Skin epidermis (tissue), 12 donors: ENCODE data around the gene HBZ.
"Not testable (repeated sequence)": the region's sequence is repeated elsewhere in the genome, so short reads cannot be mapped to it uniquely, and the experiment has no call there.

ENCODE experiments used
- H3K27ac ChIP-seq, 21 experiments: fragments of 200-600 bp; sonication (generic) in 11 of 21; one replicate each; pipeline ENCODE4 v1.5.0; 2020; ENCODE audit warnings: mild to moderate bottlenecking in 3 of 21, inconsistent platforms in 2 of 21, moderate library complexity in 2 of 21
- H3K4me3 ChIP-seq, 7 experiments: fragments of 200-600 bp; sonication (generic) in 2 of 7; one replicate each; pipeline ENCODE4 v1.5.0; 2020; ENCODE audit warnings: inconsistent platforms in 2 of 7, mild to moderate bottlenecking in 2 of 7, moderate library complexity in 1 of 7

HBZ gene

DNA sequence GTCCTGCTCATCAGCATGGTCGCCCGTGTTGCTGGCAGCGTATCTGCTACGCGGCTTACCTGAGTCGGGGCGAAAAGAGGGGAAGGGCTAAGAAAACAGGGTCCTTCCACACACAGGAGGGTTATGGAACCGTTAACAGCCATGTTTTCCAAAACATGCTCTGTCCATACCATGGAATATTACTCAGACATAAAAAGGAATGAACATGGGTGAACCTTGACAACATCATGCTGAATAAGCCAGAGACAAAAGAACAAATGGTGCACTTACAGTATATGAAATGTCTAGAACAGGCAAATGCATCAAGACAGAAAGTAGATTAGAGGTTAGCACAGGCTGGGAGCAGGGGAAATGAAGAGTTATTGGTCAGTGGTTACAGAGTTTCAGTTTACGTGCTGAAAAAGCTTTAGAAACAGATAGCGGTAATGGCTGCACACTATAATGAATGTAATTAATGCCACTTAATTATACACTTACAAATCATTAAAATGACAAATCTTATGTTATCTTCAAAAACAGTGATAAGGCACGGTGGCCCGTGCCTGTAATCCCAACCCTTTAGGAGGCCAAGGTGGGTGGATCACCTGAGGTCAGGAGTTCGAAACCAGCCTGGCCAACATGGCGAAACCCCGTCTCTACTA is 21.8 kb upstream of the HBZ start:
- Histone ChIP-seq H3K27ac (no peak overlapping the region), H3K4me3 (no peak overlapping the region)

DNA sequence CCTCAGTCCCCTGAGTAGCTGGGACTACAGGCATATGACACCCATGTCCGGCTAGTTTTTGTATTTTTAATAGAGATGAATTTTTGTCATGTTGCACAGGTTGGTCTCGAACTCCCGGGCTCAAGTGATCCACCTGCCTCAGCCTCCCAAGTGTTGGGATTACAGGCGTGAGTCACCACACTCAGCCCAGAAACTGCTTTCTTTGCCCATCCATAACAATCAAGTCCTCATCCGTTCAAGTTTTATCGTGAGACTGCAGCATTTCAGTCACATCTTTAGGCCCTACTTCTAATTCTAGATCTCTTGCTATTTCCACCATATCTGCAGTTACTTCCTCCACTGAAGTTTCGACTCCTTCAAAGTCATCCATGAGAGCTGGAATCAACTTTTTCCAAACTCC is 20.3 kb upstream of the HBZ start:
- H3K4me3 ChIP-seq = no peak overlapping the region
- H3K27ac ChIP-seq = no peak overlapping the region

DNA sequence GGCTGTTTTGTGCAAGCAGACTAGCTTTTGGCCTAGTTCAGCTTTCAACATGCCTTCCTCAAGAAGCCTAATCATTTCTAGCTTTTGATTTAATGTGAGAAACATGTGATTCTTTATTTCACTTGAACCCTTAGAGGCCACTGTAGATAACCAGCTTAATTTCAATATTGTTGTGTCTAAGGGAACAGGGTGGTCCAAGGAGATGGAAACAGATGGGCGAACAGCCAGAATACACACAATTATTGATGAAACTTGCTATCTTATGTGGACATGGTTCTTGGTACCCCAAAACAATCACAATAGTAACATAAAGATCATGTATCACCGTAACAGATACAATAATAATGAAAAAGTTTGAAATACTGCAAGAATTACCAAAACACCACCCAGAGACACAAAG is 18.7 kb upstream of the HBZ start:
- Histone ChIP-seq H3K27ac (no peak overlapping the region), H3K4me3 (no peak overlapping the region)

DNA sequence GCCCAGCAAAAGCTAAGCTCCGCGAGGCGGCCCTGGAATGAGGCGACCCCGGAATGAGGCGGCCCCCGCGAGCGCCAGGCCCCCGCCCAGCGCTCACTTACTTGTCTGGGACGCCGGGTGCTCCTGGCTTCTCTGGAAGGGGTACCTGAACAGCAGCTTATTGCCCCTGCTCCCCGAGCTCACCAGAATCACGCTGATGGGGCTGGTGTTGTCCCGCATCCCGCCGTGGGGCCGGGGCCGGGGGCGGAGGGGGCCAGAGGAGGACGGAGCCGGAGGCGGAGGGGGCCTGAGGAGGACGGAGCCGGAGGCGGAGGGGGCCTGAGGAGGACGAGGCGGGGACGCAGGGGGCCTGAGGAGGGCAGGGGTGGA is 14.4 kb upstream of the HBZ start:
- peak overlapping the region; percentile 8 to 93 (median 87) for H3K27ac ChIP-seq
- H3K4me3 ChIP-seq = peak overlapping the region; percentile 50 to 81 (median 62)

DNA sequence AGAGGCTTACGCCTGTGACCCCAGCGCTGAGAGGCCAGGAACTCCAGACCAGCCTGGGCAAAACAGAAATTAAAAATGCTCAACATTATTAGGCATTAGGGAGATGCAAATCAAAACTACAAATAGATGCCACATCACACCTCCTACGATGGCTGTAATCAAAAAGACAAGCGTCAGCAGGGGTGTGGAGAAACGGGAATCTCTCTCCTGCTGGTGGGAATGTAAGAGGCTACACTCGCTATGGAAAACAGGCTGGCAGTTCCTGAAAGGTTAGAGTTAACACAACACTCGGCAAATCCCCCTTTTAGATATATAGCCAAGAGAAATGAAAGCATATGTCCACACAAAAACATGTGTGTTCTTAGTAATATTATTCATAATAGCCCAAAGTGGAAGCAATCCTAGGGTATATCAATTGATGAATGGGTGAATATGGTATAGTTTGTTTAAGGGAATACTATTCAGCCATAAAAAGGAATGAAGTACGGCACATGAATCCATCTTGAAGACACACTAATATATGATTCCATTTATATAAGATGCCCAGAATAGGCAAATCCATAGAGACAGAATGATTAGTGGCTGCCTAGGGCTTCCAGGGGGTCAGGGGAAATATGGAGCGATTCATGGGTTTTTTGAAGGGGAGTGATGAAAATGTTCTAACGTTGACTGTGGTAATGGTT is 12.1 kb upstream of the HBZ start:
- Histone ChIP-seq H3K4me3 (no peak overlapping the region), H3K27ac (no peak overlapping the region)

DNA sequence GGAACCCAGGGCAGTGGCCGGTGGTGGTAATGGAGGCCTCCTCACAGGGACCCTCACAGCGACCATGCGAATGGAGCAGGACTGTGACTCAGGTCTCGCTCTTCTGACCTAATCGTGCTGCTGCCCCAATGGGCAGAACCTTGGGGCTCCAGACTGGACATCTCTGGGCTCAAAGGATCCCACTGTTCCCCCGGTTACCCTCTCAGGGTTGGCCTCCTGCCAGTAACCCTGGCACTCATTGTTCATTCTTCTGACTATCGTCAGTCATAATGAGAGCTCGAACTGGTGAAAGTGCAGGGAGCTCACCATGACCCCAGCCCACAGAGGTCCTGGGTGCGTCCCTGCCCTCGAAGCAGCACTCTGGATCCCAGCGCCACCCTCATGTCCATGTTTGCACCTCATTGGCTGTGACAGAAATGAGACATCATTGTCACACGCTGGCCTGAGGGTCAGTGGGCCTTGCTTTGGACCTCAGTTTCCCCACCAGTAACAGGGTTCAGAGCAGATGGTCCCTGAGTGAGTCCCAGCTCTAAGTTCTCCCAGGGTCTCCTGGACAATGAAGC is 10.0 kb upstream of the HBZ start:
- Histone ChIP-seq H3K4me3 (no peak overlapping the region), H3K27ac (no peak overlapping the region)

DNA sequence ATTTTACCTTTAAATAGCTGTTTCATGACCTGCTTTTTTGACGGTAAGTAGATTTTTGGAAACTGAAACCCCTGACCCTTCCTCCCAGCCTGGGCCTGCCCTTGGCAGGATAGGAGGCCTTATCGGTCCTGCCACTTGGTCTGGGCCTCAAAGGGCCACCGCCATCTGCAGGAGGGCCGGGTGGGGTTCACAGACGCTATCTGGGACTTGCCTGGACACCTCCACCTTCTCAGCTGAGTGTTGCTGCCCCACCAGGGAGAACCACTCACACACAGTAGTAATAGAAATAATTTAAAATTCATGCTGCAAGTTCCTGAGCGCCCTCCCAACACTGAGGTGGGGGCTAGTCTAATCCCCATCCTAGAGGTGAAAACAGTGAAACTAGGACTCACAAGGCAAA is 9.4 kb upstream of the HBZ start:
- H3K27ac ChIP-seq = no peak overlapping the region
- no peak overlapping the region for H3K4me3 ChIP-seq

DNA sequence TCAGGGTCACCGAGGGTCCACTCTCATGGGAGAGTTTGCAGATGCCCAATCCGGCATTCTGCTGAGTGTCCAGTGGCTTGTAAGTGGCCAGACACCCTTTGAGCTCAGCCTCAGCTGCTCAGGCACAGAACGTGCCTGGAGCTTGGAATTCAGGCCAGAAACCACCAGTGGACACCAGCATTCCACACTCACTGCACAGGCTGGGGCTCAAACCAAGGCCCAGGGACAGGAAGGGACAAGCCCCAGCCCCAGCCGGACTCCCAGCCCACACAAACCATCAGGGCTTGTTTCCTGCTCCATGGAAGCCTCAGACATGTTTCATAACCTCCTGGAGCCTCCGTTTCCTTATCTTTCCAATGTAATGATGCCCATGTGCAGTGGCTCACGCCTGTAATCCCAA is 9.0 kb upstream of the HBZ start:
- no peak overlapping the region for H3K27ac ChIP-seq
- H3K4me3 ChIP-seq = no peak overlapping the region

DNA sequence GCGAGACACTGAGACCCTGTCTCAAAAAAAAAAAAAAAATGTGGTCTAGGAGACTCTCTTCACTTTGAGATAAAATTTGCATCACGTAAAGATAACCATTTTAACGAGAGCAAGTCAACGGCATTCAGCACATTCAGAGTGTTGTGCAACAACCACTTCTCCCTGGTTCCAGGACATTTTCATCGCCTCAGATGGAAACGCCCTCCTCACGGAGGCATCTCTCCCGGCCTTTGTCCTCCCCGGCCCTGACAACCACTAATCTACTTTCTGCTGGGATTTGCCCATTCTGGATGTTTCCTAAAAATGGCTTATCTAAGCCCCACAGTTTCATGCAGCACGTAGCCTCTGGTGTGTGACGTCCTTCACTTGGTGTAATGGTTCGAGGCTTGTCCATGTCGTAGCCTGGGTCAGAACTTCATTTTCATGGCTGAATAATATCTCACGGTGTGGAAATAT is 7.6 kb upstream of the HBZ start:
- Histone ChIP-seq H3K4me3 (no peak overlapping the region), H3K27ac (no peak overlapping the region)

DNA sequence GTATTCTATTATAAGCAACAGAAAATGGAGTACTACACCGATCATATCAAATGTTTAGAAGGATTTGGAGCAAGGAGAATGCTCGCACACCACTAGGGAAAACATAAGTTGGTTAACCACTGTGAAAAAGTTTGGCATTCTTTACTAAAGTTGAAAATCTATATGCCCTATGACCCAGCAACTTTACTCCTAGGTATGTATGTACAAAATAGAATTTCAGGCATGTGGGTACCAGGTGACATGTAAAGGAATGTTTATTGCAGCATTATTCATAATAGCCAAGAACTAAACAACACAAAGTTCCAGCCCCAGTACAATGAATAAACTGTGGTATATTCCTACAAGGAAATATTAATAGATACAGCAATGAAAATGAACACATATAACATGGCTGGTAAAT is 5.8 kb upstream of the HBZ start:
- Histone ChIP-seq H3K4me3 (no peak overlapping the region), H3K27ac (no peak overlapping the region)

DNA sequence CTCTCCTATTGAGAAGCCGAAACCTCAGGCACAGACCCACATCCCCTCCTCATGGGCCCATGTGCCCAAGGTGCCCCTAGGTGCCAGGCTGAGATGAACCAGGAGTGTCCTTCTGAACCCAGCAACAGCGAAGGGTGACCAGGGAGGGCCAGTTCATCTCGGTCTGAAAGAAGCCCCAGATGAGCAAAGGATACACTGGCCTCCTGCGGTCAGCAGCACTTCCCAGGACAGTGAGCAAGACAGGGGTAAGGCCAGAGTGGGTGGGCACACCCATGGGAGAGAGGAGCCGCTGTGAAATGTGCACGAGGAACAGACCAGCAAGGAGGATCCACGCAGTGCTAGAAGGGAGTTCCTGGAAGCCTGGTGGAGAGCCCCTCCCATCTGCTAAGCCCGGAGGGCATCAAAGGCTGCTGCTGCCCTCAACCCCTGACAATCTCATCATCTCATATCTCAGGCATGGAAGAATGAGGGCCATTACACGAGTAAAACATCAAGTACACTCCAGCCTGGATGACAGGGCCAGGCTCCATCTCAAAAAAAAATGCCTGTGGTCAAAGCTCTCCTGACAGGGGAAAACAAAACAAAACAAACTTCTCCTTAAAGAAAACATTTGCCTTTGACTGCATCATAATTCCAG is 3.3 kb upstream of the HBZ start:
- H3K4me3 ChIP-seq = no peak overlapping the region
- H3K27ac ChIP-seq = no peak overlapping the region

DNA sequence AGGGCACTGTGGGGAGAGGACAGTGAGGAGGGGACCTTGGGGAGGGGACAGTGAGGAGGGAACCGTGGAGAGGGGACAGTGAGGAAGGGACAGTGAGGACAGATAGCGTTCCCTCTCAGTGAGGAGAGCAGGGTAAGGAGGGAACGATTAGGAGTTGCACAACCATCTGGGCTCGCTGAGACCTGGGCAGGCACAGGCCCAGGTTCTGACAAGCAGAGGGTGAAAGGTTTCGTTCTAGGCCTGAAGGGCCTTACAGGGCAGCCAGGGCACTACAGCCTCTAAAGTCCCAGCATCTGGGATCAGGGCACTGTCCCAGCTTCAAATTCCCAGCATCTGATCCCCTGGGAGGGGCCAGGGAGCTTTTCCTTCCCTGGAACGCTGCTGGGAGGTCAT is 681 bp downstream of the HBZ start:
- H3K4me3 ChIP-seq, H3K27ac ChIP-seq: not testable (repeated sequence)

DNA sequence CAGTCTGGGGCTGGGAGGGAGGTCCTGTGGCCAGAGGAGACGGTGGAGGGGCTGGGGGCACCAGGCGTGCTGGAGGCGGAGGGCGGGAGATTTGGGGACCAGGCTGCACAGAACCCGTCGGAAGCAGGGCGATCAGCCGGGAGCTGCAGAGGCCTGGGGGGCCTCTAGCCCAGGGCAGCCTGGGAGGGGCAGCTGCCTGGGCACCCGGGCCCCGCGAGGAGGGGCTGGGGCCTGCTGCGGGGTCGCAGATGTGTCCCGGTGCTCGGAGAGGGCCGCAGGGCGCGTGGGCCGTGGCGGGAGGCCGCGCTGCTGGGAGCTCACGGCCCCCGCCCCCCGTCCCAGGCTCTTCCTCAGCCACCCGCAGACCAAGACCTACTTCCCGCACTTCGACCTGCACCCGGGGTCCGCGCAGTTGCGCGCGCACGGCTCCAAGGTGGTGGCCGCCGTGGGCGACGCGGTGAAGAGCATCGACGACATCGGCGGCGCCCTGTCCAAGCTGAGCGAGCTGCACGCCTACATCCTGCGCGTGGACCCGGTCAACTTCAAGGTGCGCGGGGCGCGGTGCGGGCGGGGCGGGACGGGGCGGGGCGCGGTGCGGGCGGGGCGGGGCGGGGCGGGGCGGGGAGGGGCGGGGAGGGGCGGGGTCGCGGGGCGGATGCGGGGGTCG is 1.2 kb downstream of the HBZ start:
- not testable (repeated sequence) for H3K4me3 ChIP-seq, H3K27ac ChIP-seq

DNA sequence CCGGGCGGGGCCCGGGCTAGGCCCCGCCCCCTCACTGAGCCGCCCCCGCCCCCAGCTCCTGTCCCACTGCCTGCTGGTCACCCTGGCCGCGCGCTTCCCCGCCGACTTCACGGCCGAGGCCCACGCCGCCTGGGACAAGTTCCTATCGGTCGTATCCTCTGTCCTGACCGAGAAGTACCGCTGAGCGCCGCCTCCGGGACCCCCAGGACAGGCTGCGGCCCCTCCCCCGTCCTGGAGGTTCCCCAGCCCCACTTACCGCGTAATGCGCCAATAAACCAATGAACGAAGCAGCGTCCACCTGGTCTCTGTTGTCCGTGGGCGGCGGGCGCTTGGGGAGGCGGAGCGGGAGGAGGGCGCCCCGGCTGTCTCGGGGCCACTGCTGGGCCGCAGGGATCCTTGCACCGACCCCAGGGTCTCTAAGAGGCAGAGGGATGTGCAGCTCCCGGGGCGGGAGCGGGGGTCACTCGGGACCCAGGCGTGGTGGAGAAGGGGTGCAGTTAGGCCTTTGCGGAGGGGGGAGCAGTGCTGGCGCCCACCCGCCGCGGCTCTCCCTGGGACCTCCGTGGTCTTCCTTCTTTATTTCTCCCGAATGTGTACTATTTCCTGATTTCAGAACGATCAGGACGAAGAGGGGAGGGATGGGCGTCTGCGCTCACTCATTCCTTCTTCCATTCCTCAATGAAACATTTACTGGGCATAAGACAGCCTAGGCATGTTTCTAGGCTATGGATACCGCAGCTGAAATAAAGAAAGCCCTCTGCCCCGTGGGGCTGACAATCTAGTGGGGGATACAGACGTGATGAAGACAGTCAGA is 2.0 kb downstream of the HBZ start:
- Histone ChIP-seq H3K27ac (peak overlapping the region in 3 of 21 experiments; percentile 26 to 40 (median 35)), H3K4me3 (peak overlapping the region; percentile 15 to 45 (median 31))

DNA sequence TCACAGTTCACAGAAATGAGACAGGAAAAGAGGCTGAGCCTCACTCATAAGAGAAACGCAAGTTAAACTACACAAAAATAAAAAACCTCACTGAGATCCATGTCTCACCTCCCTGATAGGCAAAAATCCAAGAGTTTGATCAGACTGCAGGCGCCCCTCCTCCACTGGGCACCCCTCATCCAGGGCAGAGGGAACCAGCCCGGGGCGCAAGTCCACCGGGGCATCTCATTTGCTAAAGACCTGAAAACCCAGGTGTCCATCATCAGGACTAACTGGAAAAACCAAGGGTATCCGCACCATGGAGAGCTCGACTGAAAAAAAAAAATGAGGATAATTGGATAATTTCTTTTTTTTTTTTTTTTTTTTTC is 2.6 kb downstream of the HBZ start:
- H3K4me3 ChIP-seq = peak overlapping the region in 1 of 7 experiments; percentile 31
- H3K27ac ChIP-seq = no peak overlapping the region

DNA sequence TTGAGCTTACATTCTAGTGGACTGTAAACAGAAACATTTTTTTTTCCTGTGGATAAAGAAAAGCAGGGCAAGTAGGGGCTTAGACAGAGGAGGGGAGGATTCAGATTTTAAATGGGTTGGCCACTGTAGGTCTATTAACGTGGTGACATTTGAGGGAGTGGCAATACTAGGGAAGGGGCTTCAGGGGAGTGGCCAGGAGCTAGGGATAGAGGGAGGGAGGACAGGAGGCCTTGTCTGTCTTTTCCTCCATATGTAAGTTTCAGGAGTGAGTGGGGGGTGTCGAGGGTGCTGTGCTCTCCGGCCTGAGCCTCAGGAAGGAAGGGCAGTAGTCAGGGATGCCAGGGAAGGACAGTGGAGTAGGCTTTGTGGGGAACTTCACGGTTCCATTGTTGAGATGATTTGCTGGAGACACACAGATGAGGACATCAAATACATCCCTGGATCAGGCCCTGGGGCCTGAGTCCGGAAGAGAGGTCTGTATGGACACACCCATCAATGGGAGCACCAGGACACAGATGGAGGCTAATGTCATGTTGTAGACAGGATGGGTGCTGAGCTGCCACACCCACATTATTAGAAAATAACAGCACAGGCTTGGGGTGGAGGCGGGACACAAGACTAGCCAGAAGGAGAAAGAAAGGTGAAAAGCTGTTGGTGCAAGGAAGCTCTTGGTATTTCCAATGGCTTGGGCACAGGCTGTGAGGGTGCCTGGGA is 6.8 kb downstream of the HBZ start:
- Histone ChIP-seq H3K4me3 (no peak overlapping the region), H3K27ac (no peak overlapping the region)

DNA sequence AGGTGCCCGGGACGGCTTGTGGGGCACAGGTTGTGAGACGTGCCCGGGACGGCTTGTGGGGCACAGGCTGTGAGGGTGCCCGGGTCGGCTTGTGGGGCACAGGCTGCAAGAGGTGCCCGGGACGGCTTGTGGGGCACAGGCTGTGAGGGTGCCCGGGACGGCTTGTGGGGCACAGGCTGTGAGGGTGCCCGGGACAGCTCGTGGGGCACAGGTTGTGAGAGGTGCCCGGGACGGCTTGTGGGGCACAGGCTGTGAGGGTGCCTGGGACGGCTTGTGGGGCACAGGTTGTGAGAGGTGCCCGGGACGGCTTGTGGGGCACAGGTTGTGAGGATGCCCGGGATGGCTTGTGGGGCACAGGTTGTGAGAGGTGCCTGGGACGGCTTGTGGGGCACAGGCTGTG is 7.8 kb downstream of the HBZ start:
- H3K27ac ChIP-seq, H3K4me3 ChIP-seq: not testable (repeated sequence)

DNA sequence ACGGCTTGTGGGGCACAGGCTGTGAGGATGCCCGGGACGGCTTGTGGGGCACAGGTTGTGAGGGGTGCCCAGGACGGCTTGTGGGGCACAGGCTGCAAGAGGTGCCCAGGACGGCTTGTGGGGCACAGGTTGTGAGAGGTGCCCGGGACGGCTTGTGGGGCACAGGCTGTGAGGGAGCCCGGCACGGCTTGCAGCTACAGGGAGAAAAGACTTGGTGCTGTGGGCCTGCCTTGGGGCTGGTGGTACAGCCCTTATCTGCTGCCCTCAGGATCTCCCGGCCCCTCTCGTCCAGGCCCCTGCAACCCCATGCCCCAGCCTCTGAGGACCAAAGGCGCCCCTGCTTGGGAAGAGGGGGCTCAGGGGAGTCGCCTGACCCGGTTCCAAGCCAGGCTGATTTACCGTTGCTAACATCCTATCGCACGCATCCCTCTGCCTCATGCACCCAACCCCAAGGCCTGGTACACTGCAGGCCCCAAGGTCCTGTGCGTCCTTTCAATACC is 8.3 kb downstream of the HBZ start:
- no peak overlapping the region for H3K27ac ChIP-seq
- no peak overlapping the region for H3K4me3 ChIP-seq
